Keratinocyte (primary cell): Measurements from ENCODE around the gene KCNN3. TPM values are rescaled to one million over a fixed set of nuclear protein-coding genes. Genes with fewer than 3 reads are reported as not detected.

ENCODE experiments used
- DNase-seq: peaks from one replicate; pipeline ENCODE4 v3.0.0-alpha.2; 2011; ENCODE audit warnings: low read depth, missing footprints, low spot score
- FAIRE-seq: peaks from 2 replicates; lab custom pipeline; 2011; peaks lifted over from hg19 to GRCh38; lab: Jason Lieb, UNC
- H2AFZ ChIP-seq: 2 replicates; pipeline ENCODE4 v1.6.0; 2012; ENCODE audit warnings: low read length, control low read depth, inconsistent platforms; ENCODE audit not compliant: control insufficient read depth
- H3K27ac ChIP-seq: 2 replicates; pipeline ENCODE4 v1.5.1; 2011; ENCODE audit warnings: low read length; ENCODE audit not compliant: control insufficient read depth, insufficient read depth
- H3K27me3 ChIP-seq: 3 replicates; pipeline ENCODE4 v1.6.0; 2011; ENCODE audit warnings: low read length; ENCODE audit not compliant: control insufficient read depth, insufficient read depth; ENCODE audit errors: extremely low read depth
- H3K36me3 ChIP-seq, 2 experiments: 2 replicates in 1 of 2; 3 replicates in 1 of 2; pipeline ENCODE4 v1.5.1; 2011; ENCODE audit warnings: low read length in 2 of 2, mild to moderate bottlenecking in 1 of 2; ENCODE audit not compliant: control insufficient read depth in 2 of 2, insufficient read depth in 2 of 2; ENCODE audit errors: extremely low read depth in 1 of 2
- H3K4me1 ChIP-seq: 3 replicates; pipeline ENCODE4 v1.5.1; 2011; ENCODE audit warnings: low read length; ENCODE audit not compliant: control insufficient read depth, insufficient read depth; ENCODE audit errors: extremely low read depth
- H3K4me2 ChIP-seq: 3 replicates; pipeline ENCODE4 v1.6.0; 2011; ENCODE audit warnings: low read depth, low read length; ENCODE audit not compliant: control insufficient read depth, insufficient read depth; ENCODE audit errors: extremely low read depth
- H3K4me3 ChIP-seq, 3 experiments: fragments of 200-600 bp in 1 of 3; sonication (generic) in 1 of 3; 2 replicates in 2 of 3; 3 replicates in 1 of 3; pipeline ENCODE4 v1.5.1; 2011 to 2016; ENCODE audit warnings: low read length in 3 of 3, mild to moderate bottlenecking in 3 of 3, control low read depth in 2 of 3, inconsistent platforms in 1 of 3, low read depth in 1 of 3, mixed read lengths in 1 of 3, mixed run types in 1 of 3, moderate library complexity in 1 of 3; ENCODE audit not compliant: control insufficient read depth in 2 of 3, insufficient read depth in 2 of 3; ENCODE audit errors: extremely low read depth in 1 of 3
- H3K79me2 ChIP-seq: 2 replicates; pipeline ENCODE4 v1.6.0; 2012; ENCODE audit warnings: low read length; ENCODE audit not compliant: control insufficient read depth, insufficient read depth
- H3K9ac ChIP-seq: 3 replicates; pipeline ENCODE4 v1.6.0; 2011; ENCODE audit warnings: low read length; ENCODE audit not compliant: control insufficient read depth, insufficient read depth; ENCODE audit errors: extremely low read depth
- H3K9me1 ChIP-seq: 3 replicates; pipeline ENCODE4 v1.6.0; 2011; ENCODE audit warnings: low read length; ENCODE audit not compliant: control insufficient read depth, insufficient read depth; ENCODE audit errors: extremely low read depth
- H3K9me3 ChIP-seq: 2 replicates; pipeline ENCODE4 v1.5.1; 2012; ENCODE audit warnings: low read depth, low read length; ENCODE audit not compliant: control insufficient read depth
- H4K20me1 ChIP-seq: 3 replicates; pipeline ENCODE4 v1.6.0; 2011; ENCODE audit warnings: low read length; ENCODE audit not compliant: control insufficient read depth, insufficient read depth; ENCODE audit errors: extremely low read depth
- CTCF ChIP-seq, 3 experiments: IDR thresholded peaks in 1 of 3; conservative IDR thresholded peaks in 1 of 3; optimal IDR thresholded peaks in 1 of 3; 2 replicates in 2 of 3; 3 replicates in 1 of 3; pipeline versions ENCODE3 to v1.5.1; 2011; ENCODE audit warnings: low read length in 3 of 3, mild to moderate bottlenecking in 3 of 3, moderate library complexity in 2 of 3, control low read depth in 1 of 3, inconsistent platforms in 1 of 3; ENCODE audit not compliant: insufficient read depth in 2 of 3; ENCODE audit errors: extremely low read depth in 1 of 3
- EZH2 ChIP-seq: IDR thresholded peaks from one replicate; pipeline ENCODE4 v1.6.1; 2012; ENCODE audit warnings: inconsistent platforms, mild to moderate bottlenecking, low read length, moderate library complexity
- dilution Hi-C: fragments of 300-500 bp; cut with MboI; formaldehyde crosslinking; loops from one replicate; pipeline ENCODE4 v1.7.0; 2020; ENCODE audit warnings: low sequenced_read_pairs; ENCODE audit not compliant: extremely low pct_ligation_motif_present
- polyA plus RNA-seq, 5 experiments: library from polyadenylated mRNA; depleted of rRNA in 3 of 5; stranded (reverse) in 3 of 5; stranded (forward) in 1 of 5; unstranded in 1 of 5; fragments of >200 nt; gene quantifications; 1 replicate in 1 of 5; 2 replicates in 3 of 5; 3 replicates in 1 of 5; pipeline versions ENCODE4 v1.2.1 to v1.2.3, GENCODE V29; 2011 to 2012; ENCODE audit warnings: missing spikeins in 2 of 5, low read depth in 1 of 5, low replicate concordance in 1 of 5

The KCNN3 gene
- polyA plus RNA-seq, 1 donor (not counting 4 experiments of a cell fraction or from before 2014, with no cell fraction given): 0.05 TPM

- Histone ChIP-seq H3K27me3 (peaks cover 22% of the 10 kb centered on the region), H2AFZ (no peak overlapping the region), H3K36me3 (no peaks in the 10 kb centered on the region), H3K4me2 (no peak overlapping the region), H3K27ac (no peak overlapping the region), H4K20me1 (no peaks in the 10 kb centered on the region), H3K9me1 (no peaks in the 10 kb centered on the region), H3K9me3 (no peaks in the 10 kb centered on the region), H3K79me2 (no peaks in the 10 kb centered on the region), H3K4me1 (no peaks in the 10 kb centered on the region), H3K4me3 (no peak overlapping the region), H3K9ac (no peak overlapping the region)
- FAIRE-seq: no peak
- DNase-seq: no peak
- TF ChIP-seq EZH2 (no peak), CTCF (optimal IDR thresholded peaks at IDR 0.05 in 1 of 3, IDR thresholded peaks at IDR 0.05 in 1 of 3, conservative IDR thresholded peaks at IDR 0.05 in 1 of 3; ENCODE audit: extremely low read depth in 1 of 3, insufficient read depth in 2 of 3, low read length in 3 of 3) (peak in 2 of 3 experiments; percentile 8 to 32)
- dilution Hi-C loops: no loop called here
Observed at GRCh38 chr1:154752273-154753030, 117.6 kb downstream of the KCNN3 start.

- Histone ChIP-seq H2AFZ (no peak overlapping the region), H3K9me3 (no peaks in the 10 kb centered on the region), H3K27ac (no peak overlapping the region), H3K36me3 (no peaks in the 10 kb centered on the region), H3K27me3 (peaks cover 30% of the 10 kb centered on the region), H3K9me1 (no peaks in the 10 kb centered on the region), H3K9ac (no peak overlapping the region), H4K20me1 (no peaks in the 10 kb centered on the region), H3K4me3 (no peak overlapping the region), H3K79me2 (no peaks in the 10 kb centered on the region), H3K4me1 (no peaks in the 10 kb centered on the region), H3K4me2 (no peak overlapping the region)
- FAIRE-seq: no peak
- dilution Hi-C loops: no loop called here
- DNase-seq: no peak
- no peak for TF ChIP-seq EZH2
- TF ChIP-seq CTCF (optimal IDR thresholded peaks at IDR 0.05 in 1 of 3, IDR thresholded peaks at IDR 0.05 in 1 of 3, conservative IDR thresholded peaks at IDR 0.05 in 1 of 3; ENCODE audit: extremely low read depth in 1 of 3, insufficient read depth in 2 of 3, low read length in 3 of 3): no peak
Observed at GRCh38 chr1:154751690-154752089, 118.4 kb downstream of the KCNN3 start.
